Measurements from ENCODE around the gene HMGCS2.

DNA sequence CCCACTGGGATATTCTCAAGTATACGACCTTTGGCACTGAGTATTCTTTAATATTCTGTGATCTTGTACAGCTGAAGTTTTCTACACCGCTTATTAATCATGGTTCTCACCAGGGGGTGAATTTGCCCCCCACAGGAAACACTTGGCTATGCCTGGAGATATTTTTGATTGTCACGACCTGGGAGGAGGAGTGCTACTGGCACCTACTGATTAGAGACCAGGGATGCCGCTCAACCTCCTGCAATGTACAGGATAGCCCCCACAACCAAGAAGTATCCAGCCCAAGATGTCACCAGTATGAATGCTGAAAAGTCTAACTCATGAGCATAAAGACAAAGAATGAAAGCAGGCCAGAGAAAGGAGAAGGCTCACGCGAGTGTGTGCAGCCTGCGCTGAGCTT is 28.9 kb upstream of the HMGCS2 start:
- TF ChIP-seq BHLHE40 (IDR thresholded peaks at IDR 0.05; ENCODE audit: borderline replicate concordance) (no peak), HDGF (IDR thresholded peaks at IDR 0.05; ENCODE audit: borderline replicate concordance) (no peak), ELF4 (IDR thresholded peaks at IDR 0.05) (no peak), FOXK2 (IDR thresholded peaks at IDR 0.05) (no peak), NFRKB (IDR thresholded peaks at IDR 0.05) (no peak), ZNF384 (IDR thresholded peaks at IDR 0.05) (no peak), CTBP1 (IDR thresholded peaks at IDR 0.05; ENCODE audit: borderline replicate concordance) (no peak), SP1 (IDR thresholded peaks at IDR 0.05) (no peak), FOXM1 (IDR thresholded peaks at IDR 0.05; ENCODE audit: borderline replicate concordance) (no peak)
